ENCODE measurements around the gene STEAP3.

- no peak for TF ChIP-seq EZH2 (IDR thresholded peaks at IDR 0.05)
- no peak for TF ChIP-seq POLR2AphosphoS5 (IDR thresholded peaks at IDR 0.05; ENCODE audit: borderline replicate concordance, low read depth, low read length)
Measured at GRCh38 chr2:119190321-119191111, 33.1 kb upstream of the STEAP3 start.
